ENCODE measurements around the gene DLX5. TPM values are rescaled to one million over a fixed set of nuclear protein-coding genes. Genes with fewer than 3 reads are reported as not detected.

The DLX5 gene
- total RNA-seq, 1 donor from 2014 or later, result not detected

DNA sequence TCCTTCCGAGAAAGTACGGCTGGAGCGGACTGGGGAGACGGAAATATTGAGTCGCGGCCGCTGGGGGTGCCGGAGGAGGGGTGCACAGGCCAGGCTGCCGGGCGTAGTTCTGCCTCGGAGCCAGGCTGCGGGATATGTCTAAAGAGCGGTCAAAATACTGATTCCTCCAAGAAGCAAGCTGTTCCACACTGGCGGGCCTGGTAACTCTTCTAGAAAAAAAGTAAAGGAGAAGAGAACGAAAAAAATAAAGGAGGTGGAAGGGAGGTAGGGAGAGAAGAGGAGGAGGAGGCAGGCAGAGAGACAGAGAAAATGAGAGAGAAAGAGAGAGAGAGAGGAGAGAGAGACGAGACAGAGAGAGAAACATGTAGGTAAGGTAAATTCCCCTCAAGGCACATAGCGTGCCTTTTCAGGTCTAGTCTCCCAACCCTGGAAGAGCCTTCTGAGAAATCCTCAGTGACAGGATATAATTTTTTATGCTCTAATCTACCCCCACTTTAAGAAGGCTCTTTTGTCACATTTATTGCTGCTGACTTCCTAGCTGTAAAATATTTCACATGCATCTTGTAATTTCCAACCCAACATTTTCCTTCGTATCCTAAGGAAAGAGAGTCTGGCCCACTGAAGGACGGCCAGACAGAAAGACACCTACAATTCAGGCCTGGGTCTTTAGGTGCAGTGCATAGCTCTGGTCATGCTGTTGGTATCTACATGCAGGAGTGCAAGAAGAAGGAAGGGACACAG lies 5.7 kb downstream of the DLX5 start:
- intact Hi-C loops (cut with micrococcal nuclease), result no loop called here

- intact Hi-C loops (cut with micrococcal nuclease), result no loop called here
These were observed 6.5 kb downstream of the DLX5 start for GRCh38 chr7:97018126-97018601.

GRCh38 chr7:97017192-97018125 lies 7.2 kb downstream of the DLX5 start:
- intact Hi-C loops (cut with micrococcal nuclease), result no loop called here

DNA sequence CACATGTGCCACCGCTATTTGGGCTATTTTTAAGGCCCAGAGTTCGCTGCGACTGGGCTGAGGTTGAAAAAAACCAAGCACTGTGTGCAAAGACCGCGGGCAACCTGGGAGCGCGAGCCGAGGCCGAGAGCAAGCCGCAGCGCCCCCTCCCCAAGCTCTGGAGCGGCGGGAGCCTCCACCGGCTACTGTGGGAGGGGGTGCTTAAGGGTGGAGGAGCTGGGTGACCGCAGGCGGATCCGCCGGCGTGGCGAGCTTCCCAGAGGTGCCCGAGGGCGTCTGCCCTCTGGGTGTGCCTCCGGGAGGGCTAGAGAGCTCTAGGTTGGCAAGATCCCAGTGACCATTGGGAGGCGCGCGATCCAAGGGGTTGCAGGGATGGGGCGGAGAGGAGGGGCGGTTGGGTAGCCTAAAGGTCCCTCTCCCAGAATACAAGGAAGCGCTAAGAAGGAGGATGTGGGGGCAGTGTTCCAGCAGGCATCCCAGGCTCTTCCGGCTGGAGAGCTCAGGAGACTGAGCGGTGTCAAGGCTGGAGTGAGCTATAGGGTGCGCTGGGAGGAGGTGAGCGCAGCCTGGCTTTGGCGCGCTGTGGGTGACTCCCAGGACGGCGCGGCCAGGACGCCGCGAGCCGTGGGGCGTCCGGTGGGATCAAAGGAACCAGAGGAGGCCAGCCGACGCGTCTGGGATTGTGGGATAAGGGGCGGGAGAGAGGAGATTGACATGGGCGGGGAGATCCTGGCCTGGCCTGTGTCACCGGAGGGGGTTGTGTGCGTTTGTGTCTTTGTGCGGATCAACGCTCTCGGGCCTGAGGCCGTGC lies 8.0 kb downstream of the DLX5 start:
- intact Hi-C loops (cut with micrococcal nuclease), result loop anchor here (1.0 kb wide), 1 partner anchor 8 kb away; no protein-coding TSS in a partner anchor

- intact Hi-C loops (cut with micrococcal nuclease), result loop anchor here (1.0 kb wide), 1 partner anchor 8 kb away; no protein-coding TSS in a partner anchor
These were observed 8.8 kb downstream of the DLX5 start for GRCh38 chr7:97015756-97016380.

DNA sequence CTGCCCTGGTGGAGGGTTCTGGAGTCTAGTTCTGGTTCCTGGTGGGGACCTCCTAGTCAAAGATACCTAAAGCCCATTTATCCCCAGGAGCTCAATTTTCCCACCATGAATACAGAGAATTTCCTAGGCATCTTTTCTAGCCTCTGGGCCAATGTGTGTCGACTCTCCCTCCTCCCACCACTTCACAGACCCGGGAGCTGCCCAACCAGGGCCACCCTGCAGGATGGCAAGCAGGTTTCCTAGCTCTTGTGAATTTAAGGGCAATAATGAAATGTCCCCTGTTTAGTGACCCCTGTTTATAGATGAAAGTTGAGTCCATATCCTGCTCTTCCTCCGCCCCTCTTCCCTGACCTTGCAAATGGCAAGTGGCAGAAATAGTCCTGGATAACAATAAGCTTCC lies 9.4 kb downstream of the DLX5 start:
- intact Hi-C loops (cut with micrococcal nuclease), result no loop called here

GRCh38 chr7:97014145-97014750 lies 10.4 kb downstream of the DLX5 start:
- intact Hi-C loops (cut with micrococcal nuclease), result no loop called here

GRCh38 chr7:97013845-97014134 lies 10.8 kb downstream of the DLX5 start:
- intact Hi-C loops (cut with micrococcal nuclease), result no loop called here

DNA sequence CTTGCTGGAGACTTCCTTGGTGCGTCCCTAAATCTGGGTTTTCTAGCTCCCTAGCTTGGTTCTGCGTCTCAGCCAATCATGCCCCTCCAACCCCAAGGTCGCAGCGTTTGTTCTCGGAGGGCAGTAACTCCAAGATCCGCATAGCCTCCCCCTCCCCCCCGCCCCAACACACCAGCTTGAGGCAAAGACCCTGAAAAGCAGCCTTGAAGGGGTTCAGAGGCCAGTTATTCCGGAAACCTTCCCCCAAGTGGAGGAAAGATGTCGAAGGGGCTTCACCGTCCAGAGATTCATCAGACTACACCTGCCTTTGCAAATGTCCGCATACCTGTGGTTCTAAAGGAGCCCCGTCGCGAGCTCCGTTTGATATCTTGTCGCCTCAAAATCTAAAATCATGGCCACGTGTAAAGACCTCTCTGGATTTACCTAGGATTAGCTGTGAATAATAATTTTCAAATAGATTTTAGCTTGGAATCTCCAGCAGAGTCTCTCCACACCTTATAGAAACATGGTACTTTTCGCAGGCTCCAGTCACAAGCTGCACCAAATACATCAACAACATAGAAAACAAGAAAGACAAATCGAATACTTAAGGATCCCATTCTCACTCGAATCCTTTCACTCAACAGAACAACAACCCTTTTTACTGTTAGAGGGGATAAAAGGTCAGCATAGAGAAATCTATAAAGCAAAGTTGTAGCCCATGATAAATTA lies 11.3 kb downstream of the DLX5 start:
- intact Hi-C loops (cut with micrococcal nuclease), result no loop called here

DNA sequence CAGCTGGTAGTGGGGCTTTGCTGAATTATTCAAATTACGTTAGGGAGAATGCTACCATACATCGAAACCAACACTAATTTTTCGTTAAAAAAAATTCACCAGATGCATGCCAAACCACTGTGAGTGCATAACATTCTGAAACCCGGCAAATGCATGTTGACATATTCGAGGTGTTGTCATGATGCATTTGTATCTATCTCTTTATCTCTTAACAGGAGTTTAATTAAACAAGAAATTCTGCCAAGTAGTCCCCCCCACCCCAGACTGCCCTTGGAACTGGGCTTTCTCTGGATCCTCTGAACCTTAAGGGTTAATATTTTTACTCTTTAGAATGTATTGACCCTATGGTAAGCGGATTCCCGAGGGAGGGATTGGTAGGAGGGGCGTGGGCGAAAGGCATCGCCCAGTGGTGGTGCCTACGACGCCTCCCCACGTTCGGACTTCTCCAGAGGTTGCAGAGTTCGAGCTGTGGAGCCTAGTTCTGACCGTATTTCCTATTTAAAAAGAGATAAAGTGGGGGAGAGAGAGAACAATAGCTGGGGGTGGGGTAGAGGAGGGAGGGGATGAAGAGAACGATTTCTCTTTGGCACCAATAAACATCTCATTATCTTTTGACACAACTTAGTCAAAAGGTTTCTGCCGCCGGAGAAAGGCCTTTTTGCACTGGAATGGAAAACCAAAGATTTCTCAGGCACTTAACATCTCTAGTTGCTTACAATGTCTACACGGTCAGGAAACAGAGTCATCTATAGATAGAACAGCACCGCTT lies 12.1 kb downstream of the DLX5 start:
- intact Hi-C loops (cut with micrococcal nuclease), result loop anchor here (1.0 kb wide), 1 partner anchor 15 kb away; no protein-coding TSS in a partner anchor

GRCh38 chr7:97011536-97012364 lies 12.9 kb downstream of the DLX5 start:
- intact Hi-C loops (cut with micrococcal nuclease), result loop anchor here (1.0 kb wide), 1 partner anchor 16 kb away; no protein-coding TSS in a partner anchor

DNA sequence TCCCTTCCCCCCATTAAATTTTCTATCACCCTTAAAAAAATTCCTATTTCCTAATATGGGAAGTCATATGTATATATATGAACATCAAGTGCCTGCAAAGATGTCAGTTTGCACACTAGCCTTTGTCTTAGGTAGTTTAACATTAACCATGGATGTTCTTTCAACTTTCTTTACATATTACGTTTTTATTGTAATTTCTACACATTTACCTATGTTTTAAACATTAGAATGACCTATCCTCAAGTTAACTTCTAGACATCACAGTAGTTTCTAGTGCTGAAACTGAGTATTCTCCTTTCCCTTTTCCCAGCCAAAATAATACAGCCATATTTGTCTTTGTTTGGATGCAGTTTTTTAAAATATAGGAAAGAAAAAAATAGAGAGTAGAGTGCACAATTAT lies 13.5 kb downstream of the DLX5 start:
- intact Hi-C loops (cut with micrococcal nuclease), result no loop called here

- intact Hi-C loops (cut with micrococcal nuclease), result no loop called here
These were observed 14.6 kb downstream of the DLX5 start for GRCh38 chr7:97009753-97010732.

GRCh38 chr7:97008275-97008917 lies 16.2 kb downstream of the DLX5 start:
- intact Hi-C loops (cut with micrococcal nuclease), result loop anchor here (1.0 kb wide), 1 partner anchor 8 kb away; no protein-coding TSS in a partner anchor

DNA sequence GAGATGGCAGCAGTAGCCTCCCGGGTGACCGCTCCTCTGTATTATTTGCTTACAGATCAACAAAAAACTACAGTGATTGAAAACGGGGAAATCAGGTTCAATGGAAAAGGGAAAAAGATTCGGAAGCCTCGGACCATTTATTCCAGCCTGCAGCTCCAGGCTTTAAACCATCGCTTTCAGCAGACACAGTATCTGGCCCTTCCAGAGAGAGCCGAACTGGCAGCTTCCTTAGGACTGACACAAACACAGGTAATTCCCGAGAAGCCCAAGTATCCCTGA lies 17.1 kb downstream of the DLX5 start:
- intact Hi-C loops (cut with micrococcal nuclease), result no loop called here

DNA sequence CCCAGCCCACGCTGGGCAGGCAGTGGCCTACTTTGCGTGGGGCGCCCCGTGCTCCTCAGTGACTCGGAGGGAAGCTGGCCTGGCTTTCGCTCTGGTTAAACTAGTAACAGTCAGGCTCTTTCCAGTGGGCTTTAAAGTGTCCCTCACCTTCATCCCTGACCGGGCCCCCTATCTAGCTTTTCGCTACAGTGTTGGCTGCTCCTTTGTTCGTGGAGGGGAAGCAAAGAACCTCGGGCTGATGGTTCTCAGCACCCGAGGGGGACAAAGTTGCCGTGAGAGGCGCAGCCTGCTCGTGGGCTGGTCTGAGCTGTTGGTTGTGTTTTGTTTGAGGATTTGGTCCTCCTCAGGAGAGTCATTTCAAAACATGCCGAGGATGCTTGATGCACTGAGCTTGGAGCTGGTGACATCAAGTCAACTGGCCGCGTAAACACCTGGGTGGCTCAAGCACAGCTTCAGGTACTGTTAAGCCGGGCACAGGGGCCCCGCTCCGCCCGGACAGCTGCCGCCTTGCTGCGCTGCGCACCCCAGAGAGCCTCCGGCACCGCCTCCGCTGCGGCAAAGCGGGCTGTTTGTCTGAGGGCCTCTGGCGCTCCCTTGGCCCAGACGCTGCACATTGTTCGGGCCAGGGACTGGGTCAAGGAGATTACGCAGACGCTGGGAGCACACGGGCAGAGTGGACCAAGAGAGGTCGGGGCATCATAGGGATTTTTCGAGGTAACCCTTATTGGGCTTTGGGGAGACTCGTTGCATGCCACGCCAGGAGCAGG lies 17.6 kb downstream of the DLX5 start:
- intact Hi-C loops (cut with micrococcal nuclease), result no loop called here
